Activated CD4-positive, alpha-beta T cell treated with anti-CD3 and anti-CD28 coated beads, Interleukin-2, amount 10 ng/mL, durations not matched to agents 7 days and 5 days (primary cell): ENCODE data around the gene PPM1L. TPM values are rescaled to one million over a fixed set of nuclear protein-coding genes. Genes with fewer than 3 reads are reported as not detected.

Source experiments
- CTCF ChIA-PET: fragments of 350-600 bp; sonication (Branson Sonifier 250); formaldehyde crosslinking; loops from one replicate; lab custom pipeline; 2021; ENCODE audit warnings: antibody characterized with exemption; lab: Charles Lee
- POLR2A ChIA-PET: fragments of 350-600 bp; sonication (Branson Sonifier 250); formaldehyde crosslinking; loops from one replicate; lab custom pipeline; 2021; ENCODE audit warnings: antibody characterized with exemption; lab: Charles Lee
- DNase-seq: peaks from one replicate; pipeline ENCODE4 v3.0.0-alpha.2; 2020
- H3K27ac Mint-ChIP-seq: one replicate; pipeline ENCODE4 v1.8.0; 2021; ENCODE audit warnings: mild to moderate bottlenecking, moderate library complexity, mixed read lengths
- H3K27me3 Mint-ChIP-seq: one replicate; pipeline ENCODE4 v1.8.0; 2021; ENCODE audit warnings: mixed read lengths
- H3K36me3 Mint-ChIP-seq: one replicate; pipeline ENCODE4 v1.8.0; 2021; ENCODE audit warnings: low read depth, mixed read lengths
- H3K4me1 Mint-ChIP-seq: one replicate; pipeline ENCODE4 v1.8.0; 2021; ENCODE audit warnings: mixed read lengths
- H3K4me3 Mint-ChIP-seq: one replicate; pipeline ENCODE4 v1.8.0; 2021; ENCODE audit warnings: mild to moderate bottlenecking, moderate library complexity, mixed read lengths
- H3K9me3 Mint-ChIP-seq: one replicate; pipeline ENCODE4 v1.8.0; 2021; ENCODE audit warnings: mixed read lengths
- total RNA-seq, 2 experiments: library from RNA; stranded (reverse); gene quantifications; one replicate each; pipeline ENCODE4 v1.2.3, GENCODE V29; 2021

Gene PPM1L
- total RNA-seq, 2 experiments from 2014 or later: 5.4 to 5.8 TPM

- Mint-ChIP-seq H3K4me3 (no peak overlapping the region), H3K4me1 (peaks cover 1% of the 10 kb centered on the region), H3K27me3 (peaks cover 16% of the 10 kb centered on the region), H3K27ac (no peak overlapping the region), H3K9me3 (no peaks in the 10 kb centered on the region), H3K36me3 (no peaks in the 10 kb centered on the region)
- no peak for DNase-seq
- ChIA-PET POLR2A (no interaction called here), CTCF (no interaction called here)
Observed at GRCh38 chr3:160748231-160748630, 7.8 kb upstream of the PPM1L start.

- no peak for DNase-seq
- no peak overlapping the region for H3K27ac Mint-ChIP-seq
- ChIA-PET CTCF (no interaction called here), POLR2A (no interaction called here)
- H3K4me1 Mint-ChIP-seq: peaks cover 2% of the 10 kb centered on the region
- peaks cover 16% of the 10 kb centered on the region for H3K27me3 Mint-ChIP-seq
- H3K36me3 Mint-ChIP-seq: no peaks in the 10 kb centered on the region
- no peak overlapping the region for H3K4me3 Mint-ChIP-seq
- no peaks in the 10 kb centered on the region for H3K9me3 Mint-ChIP-seq
Observed at GRCh38 chr3:160748787-160749186, 7.2 kb upstream of the PPM1L start.

- Mint-ChIP-seq H3K36me3 (peaks cover 3% of the 10 kb centered on the region), H3K9me3 (no peaks in the 10 kb centered on the region), H3K27ac (peak overlapping the region; percentile 98), H3K4me1 (peaks cover 30% of the 10 kb centered on the region), H3K27me3 (peaks cover 10% of the 10 kb centered on the region), H3K4me3 (peak overlapping the region; percentile 100)
- no peak for DNase-seq
- CTCF ChIA-PET: no interaction called here
- POLR2A ChIA-PET: no interaction called here
Observed at GRCh38 chr3:160753953-160754352, 2.1 kb upstream of the PPM1L start.

- Mint-ChIP-seq H3K27ac (peak overlapping the region; percentile 98), H3K9me3 (no peaks in the 10 kb centered on the region), H3K27me3 (peaks cover 10% of the 10 kb centered on the region), H3K4me1 (peaks cover 32% of the 10 kb centered on the region), H3K4me3 (peak overlapping the region; percentile 100), H3K36me3 (peaks cover 3% of the 10 kb centered on the region)
- CTCF ChIA-PET: interaction anchor here (1.3 kb wide), 1 partner anchor 56 kb away, joined by 3 read pairs; no protein-coding TSS in a partner anchor
- POLR2A ChIA-PET: no interaction called here
- DNase-seq: no peak
Observed at GRCh38 chr3:160754371-160754854, 1.6 kb upstream of the PPM1L start.

GRCh38 chr3:160754855-160755747 lies 930 bp upstream of the PPM1L start:
- H3K27me3 Mint-ChIP-seq: peaks cover 10% of the 10 kb centered on the region
- no peaks in the 10 kb centered on the region for H3K9me3 Mint-ChIP-seq
- peak; percentile 92 for DNase-seq
- peaks cover 3% of the 10 kb centered on the region for H3K36me3 Mint-ChIP-seq
- peaks cover 33% of the 10 kb centered on the region for H3K4me1 Mint-ChIP-seq
- peak overlapping the region; percentile 98 for H3K27ac Mint-ChIP-seq
- H3K4me3 Mint-ChIP-seq: peak overlapping the region; percentile 100
- POLR2A ChIA-PET: interaction anchor here (0.7 kb wide), 1 partner anchor 14 kb away, joined by 3 read pairs; no protein-coding TSS in a partner anchor
- CTCF ChIA-PET: interaction anchor here (0.5 to 1.4 kb wide), 3 partner anchors 46 to 361 kb away, joined by 3 to 4 read pairs (median 3); no protein-coding TSS in a partner anchor

- no peaks in the 10 kb centered on the region for H3K9me3 Mint-ChIP-seq
- H3K27ac Mint-ChIP-seq: peak overlapping the region; percentile 28
- peaks cover 13% of the 10 kb centered on the region for H3K27me3 Mint-ChIP-seq
- H3K36me3 Mint-ChIP-seq: peaks cover 3% of the 10 kb centered on the region
- POLR2A ChIA-PET: interaction anchor here (0.5 kb wide), 1 partner anchor 308 kb away, joined by 4 read pairs; the partner anchor contains the start of gene TRIM59
- H3K4me3 Mint-ChIP-seq: peak overlapping the region; percentile 100
- H3K4me1 Mint-ChIP-seq: peaks cover 33% of the 10 kb centered on the region
- no peak for DNase-seq
- CTCF ChIA-PET: interaction anchor here (1.6 kb wide), 1 partner anchor 160 kb away, joined by 3 read pairs; no protein-coding TSS in a partner anchor
Observed at GRCh38 chr3:160757233-160758106, 1.4 kb downstream of the PPM1L start.

DNA sequence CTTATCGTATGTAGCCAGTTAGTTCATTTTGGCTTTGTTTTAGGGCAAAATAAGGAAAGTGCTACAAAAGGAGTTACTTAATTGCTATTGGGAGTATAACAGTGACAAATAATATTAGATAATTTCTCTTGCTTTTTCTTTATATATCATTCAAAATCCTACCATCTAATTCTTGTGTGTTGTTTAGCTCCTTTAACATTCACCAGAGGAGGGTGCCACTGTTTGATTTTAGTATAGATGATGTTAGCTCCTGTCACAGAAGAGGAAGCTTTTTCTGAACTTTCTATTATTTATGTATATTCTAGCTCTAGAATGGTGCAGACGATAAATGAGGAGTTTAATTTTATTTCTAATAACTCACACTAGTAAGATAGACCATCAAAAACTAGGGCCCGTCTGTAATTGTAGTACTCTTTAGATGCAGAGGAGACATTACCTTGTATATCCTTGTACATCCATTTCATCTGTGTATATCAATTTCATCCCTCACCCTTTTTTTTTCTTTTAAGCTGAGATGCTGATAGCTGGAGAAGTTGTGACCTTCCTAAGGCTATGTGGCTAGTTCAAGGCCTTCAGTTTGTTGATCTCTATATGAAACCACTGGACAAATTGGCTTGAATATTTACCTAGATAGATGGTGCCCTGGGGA lies 3.0 kb downstream of the PPM1L start:
- peaks cover 13% of the 10 kb centered on the region for H3K27me3 Mint-ChIP-seq
- H3K9me3 Mint-ChIP-seq: no peaks in the 10 kb centered on the region
- no peak overlapping the region for H3K4me3 Mint-ChIP-seq
- DNase-seq: no peak
- POLR2A ChIA-PET: no interaction called here
- CTCF ChIA-PET: no interaction called here
- peaks cover 30% of the 10 kb centered on the region for H3K4me1 Mint-ChIP-seq
- H3K27ac Mint-ChIP-seq: no peak overlapping the region
- H3K36me3 Mint-ChIP-seq: peaks cover 3% of the 10 kb centered on the region

GRCh38 chr3:160763073-160763472 lies 7.0 kb downstream of the PPM1L start:
- no peak for DNase-seq
- Mint-ChIP-seq H3K4me1 (peaks cover 4% of the 10 kb centered on the region), H3K27ac (no peak overlapping the region), H3K9me3 (no peaks in the 10 kb centered on the region), H3K36me3 (no peaks in the 10 kb centered on the region), H3K27me3 (peaks cover 3% of the 10 kb centered on the region), H3K4me3 (no peak overlapping the region)
- ChIA-PET POLR2A (no interaction called here), CTCF (no interaction called here)

DNA sequence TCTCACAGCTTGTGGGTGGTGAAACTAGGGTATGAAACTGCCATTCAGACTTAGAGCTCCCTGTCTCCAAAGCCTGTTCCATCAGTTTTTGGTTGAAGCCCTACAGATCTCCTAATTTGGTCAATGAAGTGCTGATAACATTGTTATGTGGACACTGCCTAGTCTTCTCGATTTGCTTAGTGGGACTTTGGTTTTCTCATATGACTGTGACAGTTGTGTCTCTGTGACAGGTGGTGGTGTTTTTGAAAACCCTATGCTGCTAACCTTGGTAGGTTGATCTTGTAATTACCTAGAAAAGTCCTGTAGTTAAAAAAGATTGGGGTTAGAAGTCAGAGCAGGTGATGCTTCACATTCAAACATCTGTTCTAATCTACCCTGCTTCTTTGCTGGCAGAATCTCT lies 9.2 kb downstream of the PPM1L start:
- Mint-ChIP-seq H3K9me3 (no peaks in the 10 kb centered on the region), H3K27me3 (peaks cover 3% of the 10 kb centered on the region), H3K4me3 (no peak overlapping the region), H3K27ac (no peak overlapping the region), H3K4me1 (no peaks in the 10 kb centered on the region), H3K36me3 (no peaks in the 10 kb centered on the region)
- CTCF ChIA-PET: interaction anchor here (0.5 kb wide), 1 partner anchor 14 kb away, joined by 3 read pairs; no protein-coding TSS in a partner anchor
- POLR2A ChIA-PET: no interaction called here
- no peak for DNase-seq

DNA sequence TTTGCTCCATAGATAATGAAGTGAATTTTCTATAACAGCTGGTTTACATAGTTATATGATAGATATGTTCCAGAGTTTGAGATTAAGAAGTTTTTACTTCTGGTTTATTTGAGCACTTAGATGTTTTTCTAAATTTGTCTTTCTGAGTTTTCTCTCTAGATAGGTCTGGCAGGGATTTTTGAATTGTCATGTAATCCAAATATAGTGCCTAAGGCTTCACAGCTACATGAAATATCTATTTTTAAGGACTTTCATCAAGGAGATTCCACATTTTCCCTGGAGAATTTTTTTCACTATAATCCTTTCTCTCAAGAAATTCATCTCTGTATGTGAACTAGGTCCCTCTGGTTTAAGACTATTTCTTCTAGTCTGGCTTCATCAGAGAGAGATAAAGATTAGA lies 12.0 kb downstream of the PPM1L start:
- no peaks in the 10 kb centered on the region for H3K36me3 Mint-ChIP-seq
- no peak overlapping the region for H3K4me3 Mint-ChIP-seq
- H3K27ac Mint-ChIP-seq: no peak overlapping the region
- no peaks in the 10 kb centered on the region for H3K4me1 Mint-ChIP-seq
- no peaks in the 10 kb centered on the region for H3K27me3 Mint-ChIP-seq
- CTCF ChIA-PET: no interaction called here
- POLR2A ChIA-PET: no interaction called here
- DNase-seq: no peak
- H3K9me3 Mint-ChIP-seq: no peaks in the 10 kb centered on the region

DNA sequence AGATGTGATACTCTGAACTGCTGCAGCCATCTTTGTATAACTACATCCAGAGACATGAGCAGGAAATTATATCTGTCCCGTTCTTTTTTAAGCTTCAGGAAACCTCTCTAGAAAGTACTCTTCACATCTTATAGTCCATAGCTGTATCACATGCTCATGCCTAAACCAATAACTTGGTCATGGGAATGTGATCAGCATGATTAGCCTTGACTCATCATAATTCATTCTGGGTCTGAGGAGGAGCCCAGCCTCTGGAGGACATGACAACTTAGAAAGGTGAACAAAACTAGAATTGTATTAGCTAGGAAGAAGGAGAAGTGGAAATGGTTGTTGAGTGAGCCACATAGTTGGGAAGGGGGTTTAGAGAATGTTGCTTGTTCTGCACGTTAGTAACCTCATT lies 12.9 kb downstream of the PPM1L start:
- no peaks in the 10 kb centered on the region for H3K27me3 Mint-ChIP-seq
- no peak overlapping the region for H3K4me3 Mint-ChIP-seq
- CTCF ChIA-PET: no interaction called here
- H3K9me3 Mint-ChIP-seq: no peaks in the 10 kb centered on the region
- POLR2A ChIA-PET: interaction anchor here (1.0 kb wide), 1 partner anchor 14 kb away, joined by 3 read pairs; no protein-coding TSS in a partner anchor
- no peak overlapping the region for H3K27ac Mint-ChIP-seq
- no peak for DNase-seq
- H3K36me3 Mint-ChIP-seq: no peaks in the 10 kb centered on the region
- peaks cover 5% of the 10 kb centered on the region for H3K4me1 Mint-ChIP-seq

DNA sequence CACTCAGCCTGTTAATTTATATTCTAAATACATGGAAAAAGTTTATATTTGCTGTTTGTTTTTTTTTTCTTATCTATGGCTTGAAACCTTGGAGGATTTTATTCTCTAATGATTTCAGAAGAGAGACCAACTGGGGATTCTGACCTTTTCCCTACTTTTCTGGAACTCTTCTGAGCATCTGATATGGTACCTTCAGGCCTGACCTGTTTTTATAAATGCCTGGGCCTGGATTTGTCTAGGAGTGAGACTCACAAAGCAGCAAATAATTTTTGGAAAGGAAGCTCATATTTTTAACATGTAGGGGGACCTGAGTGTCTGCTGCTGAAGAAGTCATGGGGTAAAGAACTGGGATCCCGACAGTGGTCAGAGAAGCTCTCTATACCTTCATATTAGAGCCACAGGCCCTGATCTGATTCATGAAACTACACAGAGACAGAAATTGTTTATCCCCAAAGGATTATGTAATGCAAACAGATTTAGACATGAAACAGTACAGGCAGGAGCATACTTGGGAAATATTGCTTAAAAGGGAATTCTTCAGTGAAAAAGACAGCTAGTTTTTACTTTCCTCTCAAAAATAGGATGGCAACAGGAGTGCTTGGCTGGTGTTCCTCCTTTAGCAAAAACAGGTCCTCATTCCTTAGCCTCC lies 15.9 kb downstream of the PPM1L start:
- ChIA-PET CTCF (no interaction called here), POLR2A (interaction anchor here (0.7 kb wide), 1 partner anchor 139 kb away, joined by 3 read pairs; no protein-coding TSS in a partner anchor)
- Mint-ChIP-seq H3K27ac (no peak overlapping the region), H3K4me1 (peaks cover 11% of the 10 kb centered on the region), H3K27me3 (no peaks in the 10 kb centered on the region), H3K9me3 (no peaks in the 10 kb centered on the region), H3K4me3 (no peak overlapping the region), H3K36me3 (no peaks in the 10 kb centered on the region)
- DNase-seq: no peak
